Ascending aorta (tissue), 2 donors: ENCODE data around the gene PRKAB2. TPM values are rescaled to one million over a fixed set of nuclear protein-coding genes. Genes with fewer than 3 reads are reported as not detected.
"Not testable (repeated sequence)": the region's sequence is repeated elsewhere in the genome, so short reads cannot be mapped to it uniquely, and the experiment has no call there.

Source experiments
- DNase-seq, 2 donors: peaks; one replicate each; pipeline ENCODE4 v3.0.0-alpha.2; 2019; ENCODE audit warnings: low spot score in 2 of 2
- H3K27ac ChIP-seq, 2 donors: fragments of 200-600 bp; sonication (generic); one replicate each; pipeline ENCODE4 v1.5.1; 2016 to 2017; ENCODE audit warnings: mild to moderate bottlenecking in 1 of 2
- H3K27me3 ChIP-seq: fragments of 200-600 bp; sonication (generic); one replicate; pipeline ENCODE4 v1.5.1; 2017
- H3K36me3 ChIP-seq, 2 donors: fragments of 200-600 bp; sonication (generic); one replicate each; pipeline ENCODE4 v1.5.1; 2016
- H3K4me1 ChIP-seq, 2 donors: fragments of 200-600 bp; sonication (generic); one replicate each; pipeline ENCODE4 v1.5.1; 2016 to 2017; ENCODE audit warnings: mild to moderate bottlenecking in 1 of 2
- H3K4me3 ChIP-seq, 2 donors: fragments of 200-600 bp; sonication (generic); one replicate each; pipeline ENCODE4 v1.5.1; 2016 to 2017; ENCODE audit warnings: mild to moderate bottlenecking in 1 of 2
- H3K9me3 ChIP-seq, 2 donors: fragments of 200-600 bp; sonication (generic); one replicate each; pipeline ENCODE4 v1.5.1; 2016
- intact Hi-C: fragments of 100-400 bp; cut with DNase I; formaldehyde crosslinking; loops from one replicate; pipeline ENCODE4 v1.15.1; 2023
- total RNA-seq: library from RNA; depleted of rRNA; stranded (reverse); fragments of >200 nt; gene quantifications from one replicate; pipeline ENCODE4 v1.1.0, GENCODE V29; 2016
- TF ChIP-seq, protein P1 (sequence below), 3 experiments: fragments of 200-600 bp in 2 of 3; fragments of 450-650 bp in 1 of 3; sonication (generic) in 2 of 3; IDR thresholded peaks; one replicate each; pipeline ENCODE4 v1.5.1; 2016 to 2019; ENCODE audit warnings: antibody characterized with exemption in 3 of 3, mild to moderate bottlenecking in 1 of 3, moderate library complexity in 1 of 3

The PRKAB2 gene
- total RNA-seq, 1 donor from 2014 or later: 15.4 TPM

DNA sequence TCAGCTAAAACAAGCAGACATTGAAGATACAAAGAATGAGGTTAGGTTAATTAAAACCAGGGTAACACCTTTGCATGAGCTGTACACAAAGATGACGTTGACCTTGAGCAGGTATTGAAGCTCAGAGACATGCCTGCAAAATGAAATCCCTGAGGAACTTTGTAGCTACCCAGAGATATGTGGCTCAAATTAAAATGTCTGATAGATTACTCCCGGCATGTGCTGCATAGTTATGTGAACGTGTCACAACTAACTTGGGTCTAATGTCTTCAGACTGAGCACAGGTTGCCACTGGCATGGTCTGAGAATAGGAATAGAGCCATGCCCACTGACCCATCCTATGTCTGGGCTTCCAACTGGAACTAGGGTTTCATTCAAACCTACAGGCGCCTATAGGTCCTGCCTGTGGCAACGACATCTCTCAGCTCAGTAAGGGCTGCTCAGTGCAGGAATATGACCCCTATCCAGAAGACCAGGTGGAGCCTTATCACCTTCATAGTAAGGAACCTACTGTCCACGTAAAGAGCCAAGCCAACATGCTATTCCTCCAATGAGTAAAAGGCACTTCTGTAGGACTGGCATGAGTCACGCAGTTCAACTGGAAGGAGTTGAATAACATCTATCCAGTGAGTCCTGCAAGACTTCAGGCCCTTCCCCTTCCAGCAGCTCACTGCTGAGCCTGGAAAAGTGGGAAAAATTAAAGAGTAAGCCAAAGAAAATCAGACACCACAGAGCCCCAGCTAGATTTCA lies 60.7 kb downstream of the PRKAB2 start:
- no peak overlapping the region for H3K27ac ChIP-seq
- intact Hi-C loops: no loop called here
- no peak overlapping the region for H3K4me3 ChIP-seq
- no peak for DNase-seq
- H3K9me3 ChIP-seq: no peaks in the 10 kb centered on the region
- H3K36me3 ChIP-seq: no peaks in the 10 kb centered on the region
- no peaks in the 10 kb centered on the region for H3K4me1 ChIP-seq
- TF ChIP-seq, protein P1, sequence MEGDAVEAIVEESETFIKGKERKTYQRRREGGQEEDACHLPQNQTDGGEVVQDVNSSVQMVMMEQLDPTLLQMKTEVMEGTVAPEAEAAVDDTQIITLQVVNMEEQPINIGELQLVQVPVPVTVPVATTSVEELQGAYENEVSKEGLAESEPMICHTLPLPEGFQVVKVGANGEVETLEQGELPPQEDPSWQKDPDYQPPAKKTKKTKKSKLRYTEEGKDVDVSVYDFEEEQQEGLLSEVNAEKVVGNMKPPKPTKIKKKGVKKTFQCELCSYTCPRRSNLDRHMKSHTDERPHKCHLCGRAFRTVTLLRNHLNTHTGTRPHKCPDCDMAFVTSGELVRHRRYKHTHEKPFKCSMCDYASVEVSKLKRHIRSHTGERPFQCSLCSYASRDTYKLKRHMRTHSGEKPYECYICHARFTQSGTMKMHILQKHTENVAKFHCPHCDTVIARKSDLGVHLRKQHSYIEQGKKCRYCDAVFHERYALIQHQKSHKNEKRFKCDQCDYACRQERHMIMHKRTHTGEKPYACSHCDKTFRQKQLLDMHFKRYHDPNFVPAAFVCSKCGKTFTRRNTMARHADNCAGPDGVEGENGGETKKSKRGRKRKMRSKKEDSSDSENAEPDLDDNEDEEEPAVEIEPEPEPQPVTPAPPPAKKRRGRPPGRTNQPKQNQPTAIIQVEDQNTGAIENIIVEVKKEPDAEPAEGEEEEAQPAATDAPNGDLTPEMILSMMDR (IDR thresholded peaks at IDR 0.05): no peak
- H3K27me3 ChIP-seq: no peaks in the 10 kb centered on the region

DNA sequence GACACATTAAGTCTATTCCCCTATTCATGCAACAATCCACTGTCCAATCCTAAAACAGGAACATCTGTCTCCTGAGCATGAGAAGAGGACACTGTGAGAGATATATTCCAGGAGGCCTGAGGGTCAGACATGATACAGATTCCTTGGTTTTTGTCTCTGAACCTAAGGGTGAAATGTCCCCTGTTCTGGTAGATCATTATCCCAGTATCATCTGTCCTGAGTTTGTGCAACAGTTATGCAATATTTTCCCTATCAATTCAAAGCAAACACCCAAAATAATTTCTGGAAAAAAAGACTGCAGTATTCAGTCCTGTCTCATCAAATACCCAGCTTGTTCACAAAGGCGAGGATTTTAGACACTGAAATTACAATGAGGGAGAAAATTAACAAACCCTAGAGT lies 61.4 kb downstream of the PRKAB2 start:
- Histone ChIP-seq H3K27ac (no peak overlapping the region), H3K27me3 (no peaks in the 10 kb centered on the region), H3K4me1 (no peaks in the 10 kb centered on the region), H3K4me3 (no peak overlapping the region), H3K36me3 (no peaks in the 10 kb centered on the region), H3K9me3 (no peaks in the 10 kb centered on the region)
- no peak for DNase-seq
- intact Hi-C loops: no loop called here
- TF ChIP-seq, protein P1 (IDR thresholded peaks at IDR 0.05): no peak

DNA sequence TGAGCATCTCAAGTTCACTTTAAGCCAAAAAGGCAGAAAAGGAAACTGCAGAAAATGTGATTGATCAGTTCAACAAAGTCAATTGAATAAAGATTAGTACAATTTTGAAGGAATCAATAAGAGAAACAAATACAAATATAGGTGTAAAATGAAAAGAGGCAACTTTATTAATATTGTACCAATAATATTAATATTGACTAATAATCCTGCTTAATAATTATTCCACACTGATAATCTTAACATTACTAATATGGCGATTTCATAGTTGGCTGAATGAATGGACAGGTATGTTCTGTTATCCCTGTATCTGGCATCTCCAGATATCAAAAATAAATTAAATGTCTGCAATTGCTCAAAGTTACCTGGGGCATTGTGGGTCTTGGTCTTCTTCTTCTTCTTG lies 61.8 kb downstream of the PRKAB2 start:
- no peak overlapping the region for H3K4me3 ChIP-seq
- H3K9me3 ChIP-seq: no peaks in the 10 kb centered on the region
- no peak overlapping the region for H3K27ac ChIP-seq
- no peak for DNase-seq
- TF ChIP-seq, protein P1 (IDR thresholded peaks at IDR 0.05): no peak
- H3K27me3 ChIP-seq: no peaks in the 10 kb centered on the region
- no peaks in the 10 kb centered on the region for H3K4me1 ChIP-seq
- intact Hi-C loops: no loop called here
- H3K36me3 ChIP-seq: no peaks in the 10 kb centered on the region

DNA sequence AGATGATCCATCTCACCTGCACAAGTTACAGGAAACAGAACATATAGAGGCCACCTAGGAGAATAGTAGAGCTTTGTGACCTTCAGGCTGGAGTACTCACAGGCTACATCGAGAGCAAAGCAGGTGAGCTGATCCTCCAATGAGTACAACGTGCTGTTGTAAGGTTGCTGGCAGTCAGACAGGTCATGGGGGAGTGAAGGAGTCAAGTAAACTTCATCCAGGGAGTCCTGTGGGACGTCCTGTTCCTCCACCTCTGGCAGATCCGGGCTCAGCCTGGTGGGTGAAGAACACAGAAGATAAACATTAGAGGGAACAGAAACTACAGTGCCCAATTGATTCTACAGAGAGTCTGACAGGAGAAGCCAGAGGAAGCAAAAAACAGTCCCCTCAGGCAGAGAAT lies 62.5 kb downstream of the PRKAB2 start:
- TF ChIP-seq, protein P1 (IDR thresholded peaks at IDR 0.05): no peak
- Histone ChIP-seq H3K36me3 (no peaks in the 10 kb centered on the region), H3K9me3 (no peaks in the 10 kb centered on the region), H3K4me3 (no peak overlapping the region), H3K27ac (no peak overlapping the region), H3K27me3 (no peaks in the 10 kb centered on the region), H3K4me1 (no peaks in the 10 kb centered on the region)
- no peak for DNase-seq
- intact Hi-C loops: no loop called here

DNA sequence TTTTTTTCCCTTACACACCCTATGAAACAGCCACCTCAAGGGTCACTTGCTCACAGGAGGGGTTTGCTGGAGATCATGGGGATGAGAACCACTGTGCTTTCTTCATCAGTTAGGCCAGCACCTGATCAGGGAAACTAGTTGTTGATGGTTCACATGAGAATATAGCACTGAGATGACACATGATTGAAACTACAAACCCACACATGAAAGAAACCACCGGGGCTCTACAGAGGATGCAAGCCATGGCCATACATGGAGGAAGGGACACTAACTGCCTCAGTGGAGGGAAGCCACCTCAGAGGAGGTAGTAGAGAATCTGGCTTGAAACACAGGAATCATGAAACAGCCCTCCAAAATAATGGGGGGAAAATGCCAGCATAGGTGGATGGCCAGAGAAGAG lies 63.2 kb downstream of the PRKAB2 start:
- no peaks in the 10 kb centered on the region for H3K9me3 ChIP-seq
- no peak for DNase-seq
- intact Hi-C loops: no loop called here
- H3K4me1 ChIP-seq: no peaks in the 10 kb centered on the region
- no peaks in the 10 kb centered on the region for H3K27me3 ChIP-seq
- TF ChIP-seq, protein P1 (IDR thresholded peaks at IDR 0.05): no peak
- H3K36me3 ChIP-seq: no peaks in the 10 kb centered on the region
- H3K4me3 ChIP-seq: no peak overlapping the region
- no peak overlapping the region for H3K27ac ChIP-seq

DNA sequence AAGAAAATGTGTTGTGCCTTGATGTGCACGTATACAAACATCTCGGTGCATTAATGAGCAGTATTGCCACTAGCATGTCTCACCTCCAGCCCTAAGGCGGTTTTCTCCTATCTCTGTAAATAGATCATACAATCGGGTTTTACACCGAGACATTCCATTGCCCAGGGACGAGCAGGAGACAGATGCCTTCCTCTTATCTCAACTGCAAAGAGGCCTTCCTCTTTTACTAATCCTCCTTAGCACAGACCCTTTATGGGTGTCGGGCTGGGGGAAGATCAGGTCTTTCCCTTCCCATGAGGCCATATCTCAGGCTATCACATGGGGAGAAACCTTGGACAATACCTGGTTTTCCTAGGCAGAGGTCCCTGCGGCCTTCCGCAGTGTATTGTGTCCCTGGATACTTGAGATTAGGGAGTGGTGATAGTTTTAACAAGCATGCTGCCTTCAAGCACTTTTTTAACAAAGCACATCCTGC lies 65.8 kb downstream of the PRKAB2 start:
- H3K4me3 ChIP-seq, H3K27me3 ChIP-seq, intact Hi-C loops, H3K27ac ChIP-seq, H3K36me3 ChIP-seq, DNase-seq, H3K4me1 ChIP-seq, H3K9me3 ChIP-seq: not testable (repeated sequence)
